NB4 (cell line): Measurements from ENCODE around the gene CYP20A1.
"Not testable (repeated sequence)": the region's sequence is repeated elsewhere in the genome, so short reads cannot be mapped to it uniquely, and the experiment has no call there.

Experiments used
- DNase-seq: peaks from one replicate; pipeline ENCODE4 v3.0.0; 2010; ENCODE audit warnings: low read depth
- H3K4me3 ChIP-seq: one replicate; pipeline ENCODE4 v1.5.1; 2011; ENCODE audit warnings: mild to moderate bottlenecking, low read depth, low read length, moderate library complexity
- CTCF ChIP-seq: IDR thresholded peaks from one replicate; pipeline ENCODE4 v1.5.1; 2012; ENCODE audit warnings: low read depth, low read length
- MAX ChIP-seq: IDR thresholded peaks from 2 replicates; pipeline ENCODE4 v1.6.1; 2011; ENCODE audit warnings: low read depth, low read length
- MYC ChIP-seq: IDR thresholded peaks from 2 replicates; pipeline ENCODE4 v1.6.1; 2011; ENCODE audit warnings: low read depth, low read length
- POLR2A ChIP-seq: IDR thresholded peaks from 2 replicates; pipeline ENCODE4 v1.6.1; 2011; ENCODE audit warnings: mild to moderate bottlenecking; ENCODE audit not compliant: insufficient read length; ENCODE audit errors: extremely low read depth

CYP20A1 gene

GRCh38 chr2:203330434-203330833 is 91.6 kb downstream of the CYP20A1 start:
- peak overlapping the region; percentile 81 for H3K4me3 ChIP-seq
- DNase-seq = peak; percentile 47
- TF ChIP-seq MAX (no peak), MYC (no peak), CTCF (no peak), POLR2A (no peak)

GRCh38 chr2:203338322-203338721 is 99.5 kb downstream of the CYP20A1 start:
- TF ChIP-seq MYC = no peak
- H3K4me3 ChIP-seq = no peak overlapping the region
- DNase-seq = no peak

- TF ChIP-seq POLR2A (no peak), MAX (no peak), CTCF (no peak)
- no peak overlapping the region for H3K4me3 ChIP-seq
- no peak for DNase-seq
Measured at GRCh38 chr2:203340791-203341487, 102.1 kb downstream of the CYP20A1 start.

- DNase-seq = no peak
- no peak overlapping the region for H3K4me3 ChIP-seq
- TF ChIP-seq POLR2A = no peak
- no peak for TF ChIP-seq CTCF
- no peak for TF ChIP-seq MAX
- TF ChIP-seq MYC = no peak
Measured at GRCh38 chr2:203341741-203342310, 103.0 kb downstream of the CYP20A1 start.

GRCh38 chr2:203342374-203342773 is 103.6 kb downstream of the CYP20A1 start:
- DNase-seq = not testable (repeated sequence)

GRCh38 chr2:203344667-203345066 is 105.8 kb downstream of the CYP20A1 start:
- no peak for DNase-seq
- TF ChIP-seq POLR2A = no peak
- no peak for TF ChIP-seq MAX
- no peak for TF ChIP-seq CTCF
- TF ChIP-seq MYC = no peak
- H3K4me3 ChIP-seq = no peak overlapping the region

More at GRCh38 chr2:203342374-203342773, 103.6 kb downstream of the CYP20A1 start:
- not testable (repeated sequence) for H3K4me3 ChIP-seq

- H3K4me3 ChIP-seq = no peak overlapping the region
- DNase-seq = no peak
- no peak for TF ChIP-seq MYC
Measured at GRCh38 chr2:203346612-203347011, 107.8 kb downstream of the CYP20A1 start.
